ENCODE results near the gene MRPS27. TPM values are rescaled to one million over a fixed set of nuclear protein-coding genes. Genes with fewer than 3 reads are reported as not detected.
A peak's percentile ranks its signal among the peaks of the same experiment; 100 is the strongest.

MRPS27 gene
- total and polyA plus RNA-seq, 9 of the 15 experiments (the other 6 are each of a cell fraction or from before 2014, with no cell fraction given): 73.6 to 144 (median 106) TPM

- TF ChIP-seq CUX1 (CRISPR knock-in tag; IDR thresholded peaks at IDR 0.05) (no peak), RBFOX2 (IDR thresholded peaks at IDR 0.05; ENCODE audit: low read depth, low read length) (no peak), KHSRP (IDR thresholded peaks at IDR 0.05) (no peak), ZNF384 (IDR thresholded peaks at IDR 0.05; ENCODE audit: low read depth, low read length) (peak; percentile 65), FOSL1 (tag; conservative IDR thresholded peaks at IDR 0.05) (peak; percentile 80), DPF2 (IDR thresholded peaks at IDR 0.05) (peak; percentile 56), NFATC3 (IDR thresholded peaks at IDR 0.05) (no peak), MYC (IDR thresholded peaks at IDR 0.05; ENCODE audit: low read depth, low read length) (no peak), MYC (CRISPR knock-in tag; IDR thresholded peaks at IDR 0.05; ENCODE audit: borderline replicate concordance, low read depth) (no peak), NFIC (IDR thresholded peaks at IDR 0.05) (peak; percentile 33; the same call in 1 of the 2 replicates), MITF (IDR thresholded peaks at IDR 0.05) (no peak), SNAPC5 (CRISPR knock-in tag; IDR thresholded peaks at IDR 0.05) (no peak), SMARCA5 (IDR thresholded peaks at IDR 0.05) (no peak), ATF7 (IDR thresholded peaks at IDR 0.05) (0 out of 2 replicates have a peak, but pooled peaks have one; percentile 19), ZNF134 (CRISPR knock-in tag; conservative IDR thresholded peaks at IDR 0.05) (no peak), SMARCE1 (IDR thresholded peaks at IDR 0.05) (peak; percentile 52; the same call in 1 of the 2 replicates), FOS (IDR thresholded peaks at IDR 0.05; ENCODE audit: extremely low read depth, insufficient read length) (peak; percentile 19), ZNF354B (CRISPR knock-in tag; IDR thresholded peaks at IDR 0.05) (no peak)
- TF ChIP-seq, protein P1, sequence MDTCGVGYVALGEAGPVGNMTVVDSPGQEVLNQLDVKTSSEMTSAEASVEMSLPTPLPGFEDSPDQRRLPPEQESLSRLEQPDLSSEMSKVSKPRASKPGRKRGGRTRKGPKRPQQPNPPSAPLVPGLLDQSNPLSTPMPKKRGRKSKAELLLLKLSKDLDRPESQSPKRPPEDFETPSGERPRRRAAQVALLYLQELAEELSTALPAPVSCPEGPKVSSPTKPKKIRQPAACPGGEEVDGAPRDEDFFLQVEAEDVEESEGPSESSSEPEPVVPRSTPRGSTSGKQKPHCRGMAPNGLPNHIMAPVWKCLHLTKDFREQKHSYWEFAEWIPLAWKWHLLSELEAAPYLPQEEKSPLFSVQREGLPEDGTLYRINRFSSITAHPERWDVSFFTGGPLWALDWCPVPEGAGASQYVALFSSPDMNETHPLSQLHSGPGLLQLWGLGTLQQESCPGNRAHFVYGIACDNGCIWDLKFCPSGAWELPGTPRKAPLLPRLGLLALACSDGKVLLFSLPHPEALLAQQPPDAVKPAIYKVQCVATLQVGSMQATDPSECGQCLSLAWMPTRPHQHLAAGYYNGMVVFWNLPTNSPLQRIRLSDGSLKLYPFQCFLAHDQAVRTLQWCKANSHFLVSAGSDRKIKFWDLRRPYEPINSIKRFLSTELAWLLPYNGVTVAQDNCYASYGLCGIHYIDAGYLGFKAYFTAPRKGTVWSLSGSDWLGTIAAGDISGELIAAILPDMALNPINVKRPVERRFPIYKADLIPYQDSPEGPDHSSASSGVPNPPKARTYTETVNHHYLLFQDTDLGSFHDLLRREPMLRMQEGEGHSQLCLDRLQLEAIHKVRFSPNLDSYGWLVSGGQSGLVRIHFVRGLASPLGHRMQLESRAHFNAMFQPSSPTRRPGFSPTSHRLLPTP (IDR thresholded peaks at IDR 0.05; ENCODE audit: borderline replicate concordance, extremely low read depth, insufficient read length): no peak
- TF ChIP-seq, protein P2, sequence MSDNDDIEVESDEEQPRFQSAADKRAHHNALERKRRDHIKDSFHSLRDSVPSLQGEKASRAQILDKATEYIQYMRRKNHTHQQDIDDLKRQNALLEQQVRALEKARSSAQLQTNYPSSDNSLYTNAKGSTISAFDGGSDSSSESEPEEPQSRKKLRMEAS (CRISPR knock-in tag; IDR thresholded peaks at IDR 0.05): no peak
These were observed 71.5 kb downstream of the MRPS27 start (continued) for GRCh38 chr5:72248410-72248981.
